SK-N-SH (cell line): ENCODE data around the gene TMEM106B. TPM values are rescaled to one million over a fixed set of nuclear protein-coding genes. Genes with fewer than 3 reads are reported as not detected.

Experiments
- CTCF ChIA-PET: fragments of 300-600, 350-600 bp; formaldehyde crosslinking; extraction: SDS; loops from one replicate; lab custom pipeline; 2021; lab: Yijun Ruan, JAX
- POLR2A ChIA-PET: fragments of 350-600 bp; sonication (Branson Sonifier 250); formaldehyde crosslinking; extraction: SDS; loops from one replicate; lab custom pipeline; 2020; ENCODE audit warnings: antibody characterized with exemption, inconsistent platforms; lab: Yijun Ruan, JAX
- DNase-seq: peaks from one replicate; pipeline ENCODE4 v3.0.0; 2012
- H2AFZ ChIP-seq: fragments of 200-600 bp; sonication (generic); 2 replicates; pipeline ENCODE4 v1.8.1; 2016; ENCODE audit warnings: antibody characterized with exemption, mild to moderate bottlenecking, low read depth
- H3F3A ChIP-seq: fragments of 200-600 bp; sonication (generic); replicated peaks from 2 replicates; pipeline ENCODE3; 2016; ENCODE audit warnings: antibody characterized with exemption, mild to moderate bottlenecking; ENCODE audit not compliant: insufficient read depth
- H3K27ac ChIP-seq, 2 experiments: fragments of 200-500 bp in 1 of 2; fragments of 200-600 bp in 1 of 2; sonication (Bioruptor generic) in 1 of 2; sonication (generic), shearing (Covaris generic) in 1 of 2; 2 replicates each; pipeline versions ENCODE4 v1.5.1 to v1.6.1; 2014 to 2016; ENCODE audit warnings: low read depth in 2 of 2, inconsistent platforms in 1 of 2, low read length in 1 of 2, mild to moderate bottlenecking in 1 of 2, mixed read lengths in 1 of 2
- H3K27me3 ChIP-seq: fragments of 200-600 bp; sonication (generic), shearing (Covaris generic); 2 replicates; pipeline ENCODE4 v1.6.1; 2016; ENCODE audit warnings: mixed run types; ENCODE audit not compliant: insufficient read depth
- H3K36me3 ChIP-seq, 2 experiments: fragments of 200-500 bp in 1 of 2; fragments of 200-600 bp in 1 of 2; sonication (Bioruptor generic) in 1 of 2; sonication (generic) in 1 of 2; replicated peaks in 1 of 2; 2 replicates each; pipeline versions ENCODE3 to v1.5.1; 2014 to 2016; ENCODE audit warnings: low read length in 1 of 2, mild to moderate bottlenecking in 1 of 2; ENCODE audit not compliant: insufficient read depth in 2 of 2, control insufficient read depth in 1 of 2
- H3K4me1 ChIP-seq, 2 experiments: fragments of 200-500 bp in 1 of 2; fragments of 200-600 bp in 1 of 2; sonication (Bioruptor generic) in 1 of 2; sonication (generic), shearing (Covaris generic) in 1 of 2; 2 replicates each; pipeline versions ENCODE4 v1.5.1 to v1.6.1; 2014 to 2016; ENCODE audit warnings: low read depth in 1 of 2, low read length in 1 of 2, mixed run types in 1 of 2; ENCODE audit not compliant: insufficient read depth in 2 of 2, control insufficient read depth in 1 of 2
- H3K4me2 ChIP-seq: fragments of 200-600 bp; sonication (generic), shearing (Covaris generic); 2 replicates; pipeline ENCODE4 v1.6.1; 2017; ENCODE audit warnings: mixed run types
- H3K4me3 ChIP-seq, 2 experiments: fragments of 200-500 bp in 1 of 2; fragments of 200-600 bp in 1 of 2; sonication (Bioruptor generic) in 1 of 2; sonication (generic), shearing (Covaris generic) in 1 of 2; 2 replicates each; pipeline versions ENCODE4 v1.5.1 to v1.8.1; 2014 to 2016; ENCODE audit warnings: low read depth in 2 of 2, inconsistent platforms in 1 of 2, low read length in 1 of 2, mild to moderate bottlenecking in 1 of 2, mixed read lengths in 1 of 2, moderate library complexity in 1 of 2
- H3K79me2 ChIP-seq: fragments of 200-600 bp; sonication (generic); 2 replicates; pipeline ENCODE4 v1.8.1; 2017; ENCODE audit warnings: mild to moderate bottlenecking; ENCODE audit not compliant: insufficient read depth
- H3K9ac ChIP-seq: fragments of 200-600 bp; sonication (generic); 2 replicates; pipeline ENCODE4 v1.6.1; 2017; ENCODE audit warnings: mixed run types
- H3K9me2 ChIP-seq: fragments of 200-600 bp; sonication (generic); 2 replicates; pipeline ENCODE4 v1.6.1; 2017; ENCODE audit warnings: mixed run types
- H3K9me3 ChIP-seq: fragments of 200-600 bp; sonication (generic); 2 replicates; pipeline ENCODE4 v1.6.1; 2017; ENCODE audit warnings: mixed run types, mild to moderate bottlenecking, moderate library complexity
- H4K20me1 ChIP-seq: fragments of 200-600 bp; sonication (generic); 2 replicates; pipeline ENCODE4 v1.6.1; 2017; ENCODE audit warnings: mild to moderate bottlenecking, mixed run types; ENCODE audit not compliant: insufficient read depth
- CHD2 ChIP-seq: fragments of 150-350 bp; IDR thresholded peaks from 2 replicates; pipeline ENCODE4 v1.6.1; 2018; ENCODE audit warnings: low read length; ENCODE audit not compliant: partially characterized antibody
- CTCF ChIP-seq: fragments of 200-600 bp; sonication (generic); IDR thresholded peaks from 2 replicates; pipeline ENCODE4 v1.6.1; 2017; ENCODE audit warnings: antibody characterized with exemption, mild to moderate bottlenecking, moderate library complexity
- GABPA ChIP-seq: IDR thresholded peaks from 2 replicates; pipeline ENCODE4 v1.4.0; 2012; ENCODE audit warnings: low read depth, mild to moderate bottlenecking
- GATA2 ChIP-seq: sonication (generic); formaldehyde crosslinking; IDR thresholded peaks from 2 replicates; pipeline ENCODE4 v1.5.0; 2020; ENCODE audit warnings: mild to moderate bottlenecking, missing genetic modification reagents
- IRF3 ChIP-seq: fragments of 150-350 bp; IDR thresholded peaks from 2 replicates; pipeline ENCODE4 v1.6.1; 2016; ENCODE audit warnings: mild to moderate bottlenecking, low read depth, low read length
- MEF2A ChIP-seq: IDR thresholded peaks from 2 replicates; pipeline ENCODE4 v1.4.0; 2012; ENCODE audit warnings: low read depth, borderline replicate concordance
- NFIC ChIP-seq: IDR thresholded peaks from 2 replicates; pipeline ENCODE4 v1.4.0; 2012; ENCODE audit warnings: borderline replicate concordance
- NRF1 ChIP-seq: IDR thresholded peaks from 2 replicates; pipeline ENCODE4 v1.6.1; 2012; ENCODE audit warnings: low read depth, mild to moderate bottlenecking, low read length
- POLR2AphosphoS5 ChIP-seq: IDR thresholded peaks from 2 replicates; pipeline ENCODE4 v1.6.1; 2012; ENCODE audit warnings: low read depth, low read length
- RCOR1 ChIP-seq: fragments of 150-350 bp; IDR thresholded peaks from 2 replicates; pipeline ENCODE4 v1.6.1; 2017; ENCODE audit warnings: antibody characterized with exemption, low read length
- REST ChIP-seq: IDR thresholded peaks from 2 replicates; pipeline ENCODE4 v1.6.1; 2012; ENCODE audit warnings: mild to moderate bottlenecking, low read depth, low read length, moderate library complexity
- RXRA ChIP-seq: IDR thresholded peaks from 2 replicates; pipeline ENCODE4 v1.4.0; 2012; ENCODE audit warnings: low read depth, mild to moderate bottlenecking, borderline replicate concordance
- SMC3 ChIP-seq: IDR thresholded peaks from 2 replicates; pipeline ENCODE4 v1.6.1; 2012; ENCODE audit warnings: low read depth, low read length, improper control_type of control experiment
- TAF1 ChIP-seq: IDR thresholded peaks from 2 replicates; pipeline ENCODE4 v1.6.1; 2012; ENCODE audit warnings: low read depth, mild to moderate bottlenecking, low read length, moderate library complexity, borderline replicate concordance
- USF1 ChIP-seq: IDR thresholded peaks from 2 replicates; pipeline ENCODE4 v1.4.0; 2012; ENCODE audit warnings: low read depth, borderline replicate concordance
- YY1 ChIP-seq: IDR thresholded peaks from 2 replicates; pipeline ENCODE4 v1.4.0; 2012; ENCODE audit warnings: low read depth, mild to moderate bottlenecking
- ZBTB33 ChIP-seq: IDR thresholded peaks from 2 replicates; pipeline ENCODE4 v1.4.0; 2012; ENCODE audit warnings: low read depth, borderline replicate concordance
- WGBS: methylation state at CpG from one replicate; pipeline ENCODE4 v1.1.6; 2017; ENCODE audit warnings: low lambda C conversion rate; 5-methylcytosine and 5-hydroxymethylcytosine counted together
- polyA plus RNA-seq, 3 experiments: library from polyadenylated mRNA; depleted of rRNA; stranded (reverse); fragments of >200 nt; gene quantifications; 2 replicates each; pipeline ENCODE4 v1.2.3, GENCODE V29; 2012

TMEM106B gene
- polyA plus RNA-seq, 1 of the 3 experiments (the other 2 are of a cell fraction) = 20.4 TPM

- TF ChIP-seq ZBTB33 = no peak
- peak; percentile 97 for TF ChIP-seq NRF1
- TF ChIP-seq RXRA = no peak
- TF ChIP-seq CTCF = no peak
- TF ChIP-seq USF1 = 0 out of 2 replicates have a peak, but pooled peaks have one; percentile 24
- TF ChIP-seq GATA2 (CRISPR knock-in tag) = peak; percentile 88
- no peak for TF ChIP-seq MEF2A
- TF ChIP-seq GABPA = peak; percentile 54
Measured at GRCh38 chr7:12211054-12211710, at the start of gene TMEM106B (continued).

- no peaks in the 10 kb centered on the region for H3K79me2 ChIP-seq
- CTCF ChIA-PET = no interaction called here
- H3K36me3 ChIP-seq = no peaks in the 10 kb centered on the region
- POLR2A ChIA-PET = no interaction called here
- H3K4me2 ChIP-seq = no peak overlapping the region
- H2AFZ ChIP-seq = peak overlapping the region; percentile 39
- DNase-seq = no peak
- 0 out of 2 replicates have a peak, but pooled peaks cover 3% of the 10 kb centered on the region for H3K9me2 ChIP-seq
- 36% methylated on average over 5 of the region's 5 CpGs for WGBS
- H3K27me3 ChIP-seq = no peaks in the 10 kb centered on the region
- H4K20me1 ChIP-seq = no peaks in the 10 kb centered on the region
- H3K9me3 ChIP-seq = no peaks in the 10 kb centered on the region
- H3F3A ChIP-seq = peaks cover 8% of the 10 kb centered on the region
- no peak overlapping the region for H3K27ac ChIP-seq
- no peaks in the 10 kb centered on the region for H3K4me1 ChIP-seq
- no peak overlapping the region for H3K4me3 ChIP-seq
- no peak overlapping the region for H3K9ac ChIP-seq
- no peak for TF ChIP-seq RCOR1
- TF ChIP-seq CHD2 = no peak
- TF ChIP-seq CTCF = no peak
- TF ChIP-seq POLR2AphosphoS5 = no peak
- no peak for TF ChIP-seq IRF3
- TF ChIP-seq NFIC = no peak
- no peak for TF ChIP-seq REST
- no peak for TF ChIP-seq SMC3
- TF ChIP-seq TAF1 = no peak
- TF ChIP-seq YY1 = no peak
- no peak for TF ChIP-seq GABPA
Measured at GRCh38 chr7:12162415-12163113, 48.5 kb upstream of the TMEM106B start.
